ENCODE data around the gene AGXT2.

DNA sequence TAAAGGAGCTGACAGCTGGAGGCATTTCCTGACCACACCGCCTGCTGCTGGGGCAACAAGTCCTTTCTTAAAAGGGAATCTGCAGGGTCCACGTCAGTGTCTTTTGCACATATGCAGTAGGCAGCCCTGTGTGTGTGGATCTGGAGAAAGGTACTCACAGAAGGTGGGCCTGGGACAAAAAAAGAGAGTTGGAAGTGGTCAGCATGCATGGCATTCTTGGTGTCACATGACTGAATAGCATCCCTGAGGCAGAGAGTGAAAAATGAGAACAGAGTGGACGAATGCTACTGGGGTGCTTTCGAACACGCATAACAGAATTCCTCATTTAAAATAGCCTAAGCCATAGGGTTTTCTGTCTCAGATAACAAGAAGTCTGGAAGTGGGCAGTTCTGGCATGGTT is 71.4 kb downstream of the AGXT2 start:
- TF ChIP-seq, protein P1, sequence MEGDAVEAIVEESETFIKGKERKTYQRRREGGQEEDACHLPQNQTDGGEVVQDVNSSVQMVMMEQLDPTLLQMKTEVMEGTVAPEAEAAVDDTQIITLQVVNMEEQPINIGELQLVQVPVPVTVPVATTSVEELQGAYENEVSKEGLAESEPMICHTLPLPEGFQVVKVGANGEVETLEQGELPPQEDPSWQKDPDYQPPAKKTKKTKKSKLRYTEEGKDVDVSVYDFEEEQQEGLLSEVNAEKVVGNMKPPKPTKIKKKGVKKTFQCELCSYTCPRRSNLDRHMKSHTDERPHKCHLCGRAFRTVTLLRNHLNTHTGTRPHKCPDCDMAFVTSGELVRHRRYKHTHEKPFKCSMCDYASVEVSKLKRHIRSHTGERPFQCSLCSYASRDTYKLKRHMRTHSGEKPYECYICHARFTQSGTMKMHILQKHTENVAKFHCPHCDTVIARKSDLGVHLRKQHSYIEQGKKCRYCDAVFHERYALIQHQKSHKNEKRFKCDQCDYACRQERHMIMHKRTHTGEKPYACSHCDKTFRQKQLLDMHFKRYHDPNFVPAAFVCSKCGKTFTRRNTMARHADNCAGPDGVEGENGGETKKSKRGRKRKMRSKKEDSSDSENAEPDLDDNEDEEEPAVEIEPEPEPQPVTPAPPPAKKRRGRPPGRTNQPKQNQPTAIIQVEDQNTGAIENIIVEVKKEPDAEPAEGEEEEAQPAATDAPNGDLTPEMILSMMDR (conservative IDR thresholded peaks at IDR 0.05; ENCODE audit: low read depth, low read length) = no peak
- TF ChIP-seq EZH2 (IDR thresholded peaks at IDR 0.05; ENCODE audit: low read length, unreplicated experiment) = no peak
